HG03025 (cell line): Measurements from ENCODE around the gene CD8A.
"Not testable (repeated sequence)": the region's sequence is repeated elsewhere in the genome, so short reads cannot be mapped to it uniquely, and the experiment has no call there.

Experiments used
- ATAC-seq: cut with Tn5 transposase; IDR thresholded peaks from one replicate; pipeline ENCODE4 v1.9.1; 2021; ENCODE audit warnings: mild to moderate bottlenecking, moderate library complexity; ENCODE audit not compliant: unreplicated experiment, low FRiP score

Gene CD8A

GRCh38 chr2:86790676-86791572, at the start of gene CD8A:
CD8A (minus strand) TSS chr2:86790913; CDS start chr2:86790825, 88 bp downstream.
- ATAC-seq: no peak

GRCh38 chr2:86839871-86840548, 49.3 kb upstream of the CD8A start:
- not testable (repeated sequence) for ATAC-seq

- not testable (repeated sequence) for ATAC-seq
These were observed 48.7 kb upstream of the CD8A start for GRCh38 chr2:86839455-86839854.

- not testable (repeated sequence) for ATAC-seq
These were observed 47.0 kb upstream of the CD8A start for GRCh38 chr2:86837714-86838113.

DNA sequence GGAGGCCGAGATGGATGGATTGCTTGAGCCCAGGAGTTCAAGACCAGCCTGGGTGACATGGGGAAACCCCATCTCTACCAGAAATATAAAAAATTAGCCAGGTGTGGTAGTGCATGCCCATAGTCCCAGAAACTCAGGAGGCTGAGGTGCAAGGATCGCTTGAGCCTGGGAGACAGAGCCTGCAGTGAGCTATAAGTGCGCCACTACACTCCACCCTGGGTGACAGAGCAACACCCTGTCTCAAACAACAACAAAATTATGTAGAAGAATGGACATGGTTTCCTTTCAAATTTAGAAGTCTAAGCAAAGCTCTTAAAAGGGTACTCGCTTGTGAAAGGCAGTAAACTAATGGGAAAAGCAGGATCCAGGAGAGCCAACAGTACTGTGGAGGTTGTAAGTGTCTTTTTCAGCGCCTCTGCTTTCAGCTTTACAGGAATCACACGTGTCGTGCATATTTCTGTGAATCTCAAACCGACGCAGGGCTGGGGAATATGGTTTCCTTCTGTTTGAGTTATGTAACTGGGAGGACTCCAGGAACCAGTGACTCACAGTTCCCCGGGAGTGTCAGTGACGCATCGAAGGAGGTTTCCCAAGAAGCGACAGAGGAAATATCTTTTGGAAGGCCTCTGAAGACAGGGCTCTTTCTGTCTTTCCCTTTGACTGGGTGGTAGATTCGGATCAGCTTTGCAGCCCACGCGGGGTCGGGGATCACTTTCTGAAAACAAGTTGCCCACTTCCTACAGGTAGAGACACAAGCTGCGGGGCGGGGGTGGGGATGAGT, 46.4 kb upstream of the CD8A start:
- ATAC-seq: not testable (repeated sequence)

- ATAC-seq: not testable (repeated sequence)
These were observed 44.8 kb upstream of the CD8A start for GRCh38 chr2:86835548-86835889.

DNA sequence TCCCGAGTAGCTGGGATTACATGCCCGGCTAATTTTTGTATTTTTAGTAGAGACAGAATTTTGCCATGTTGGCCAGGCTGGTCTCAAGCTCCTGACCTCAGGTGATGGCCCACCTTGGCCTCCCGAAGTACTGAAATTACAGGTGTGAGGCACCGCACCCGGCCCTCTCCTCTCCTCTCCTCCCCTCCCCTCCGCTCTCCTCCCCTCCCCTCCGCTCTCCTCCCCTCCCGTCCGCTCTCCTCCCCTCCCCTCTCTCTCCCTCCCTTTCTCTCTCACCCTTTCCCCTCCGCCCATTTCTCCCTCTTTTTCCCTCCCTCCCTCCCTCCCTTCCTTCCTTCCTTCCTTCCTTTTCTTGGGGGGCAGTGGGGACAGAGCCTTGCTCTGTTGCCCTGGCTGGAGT, 42.6 kb upstream of the CD8A start:
- no peak for ATAC-seq

- ATAC-seq: no peak
These were observed 41.8 kb upstream of the CD8A start for GRCh38 chr2:86832334-86833096.

- no peak for ATAC-seq
These were observed 40.8 kb upstream of the CD8A start for GRCh38 chr2:86831537-86831936.

GRCh38 chr2:86826951-86827350, 36.2 kb upstream of the CD8A start:
- ATAC-seq: no peak

GRCh38 chr2:86825693-86826381, 35.1 kb upstream of the CD8A start:
- no peak for ATAC-seq

DNA sequence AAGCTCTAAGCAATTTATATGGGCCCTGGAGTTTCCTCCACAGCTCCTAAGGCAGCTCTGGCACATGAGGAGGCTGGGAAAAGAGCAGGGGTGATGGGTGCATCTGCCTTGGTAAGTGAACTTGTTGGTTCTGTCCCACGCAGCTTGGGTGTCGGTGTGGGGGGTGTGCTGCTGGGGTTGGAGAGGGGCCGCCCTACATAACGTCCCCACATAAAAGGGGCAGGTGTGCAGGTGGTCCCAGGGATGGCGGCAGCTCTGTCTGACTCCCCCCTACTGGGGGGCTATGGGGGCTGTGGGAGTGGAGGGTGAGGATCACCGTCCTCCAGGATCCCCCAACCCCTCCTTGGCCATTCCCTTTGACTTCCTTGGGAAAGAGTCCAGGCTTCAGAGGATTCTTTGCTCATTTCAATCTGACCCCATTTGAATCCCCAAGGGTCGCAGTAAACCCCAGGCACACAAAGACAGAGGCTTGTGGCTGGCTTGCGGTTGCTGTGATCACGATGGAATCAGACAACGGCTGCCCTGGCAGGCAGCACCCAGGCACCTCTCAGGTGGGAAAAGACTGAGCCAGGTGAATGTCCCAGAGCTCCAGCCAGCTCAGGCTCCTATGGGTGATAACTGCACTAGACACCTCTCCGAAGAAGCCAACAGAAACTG, 34.5 kb upstream of the CD8A start:
- ATAC-seq: no peak

GRCh38 chr2:86822668-86823345, 32.1 kb upstream of the CD8A start:
- no peak for ATAC-seq

DNA sequence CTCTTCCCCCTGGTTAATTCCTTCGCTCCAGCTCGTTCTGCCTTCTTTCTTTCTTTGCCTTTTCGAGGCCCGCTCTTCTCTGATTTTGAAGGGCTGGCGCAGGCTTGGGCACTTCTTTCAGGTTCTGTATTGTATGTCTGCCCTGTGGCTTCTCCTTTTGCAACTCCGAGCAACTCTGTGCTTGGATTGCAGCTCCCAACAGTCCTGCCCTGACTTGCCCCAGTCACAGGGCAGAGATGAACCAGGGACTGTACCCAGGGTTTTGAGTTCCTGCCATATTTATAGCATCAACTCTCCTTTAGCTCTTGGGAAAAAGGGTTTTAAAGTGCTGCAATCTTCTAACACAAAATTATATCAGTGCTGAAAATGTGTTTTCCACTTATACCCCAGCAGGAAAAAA, 31.1 kb upstream of the CD8A start:
- ATAC-seq: no peak

- ATAC-seq: no peak
These were observed 30.6 kb upstream of the CD8A start for GRCh38 chr2:86821306-86821705.

DNA sequence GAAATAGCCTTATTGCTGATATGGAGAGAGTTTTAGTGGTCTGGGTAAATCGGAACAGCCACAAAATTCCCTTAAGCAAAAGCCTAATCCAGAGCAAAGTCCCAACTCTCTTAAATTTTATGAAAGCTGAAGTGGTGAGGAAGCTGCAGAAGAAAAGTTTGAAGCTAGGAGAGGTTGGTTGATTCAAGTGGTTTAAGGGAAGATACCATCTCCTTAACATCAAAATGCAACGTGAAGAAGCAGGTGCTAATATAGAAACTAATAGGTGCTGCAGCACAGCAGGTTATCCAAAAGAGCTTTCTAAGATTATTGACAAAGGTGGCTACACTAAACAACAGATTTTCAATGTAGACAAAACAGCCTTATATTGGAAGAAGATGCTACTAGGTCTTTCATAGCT, 28.2 kb upstream of the CD8A start:
- ATAC-seq: no peak

DNA sequence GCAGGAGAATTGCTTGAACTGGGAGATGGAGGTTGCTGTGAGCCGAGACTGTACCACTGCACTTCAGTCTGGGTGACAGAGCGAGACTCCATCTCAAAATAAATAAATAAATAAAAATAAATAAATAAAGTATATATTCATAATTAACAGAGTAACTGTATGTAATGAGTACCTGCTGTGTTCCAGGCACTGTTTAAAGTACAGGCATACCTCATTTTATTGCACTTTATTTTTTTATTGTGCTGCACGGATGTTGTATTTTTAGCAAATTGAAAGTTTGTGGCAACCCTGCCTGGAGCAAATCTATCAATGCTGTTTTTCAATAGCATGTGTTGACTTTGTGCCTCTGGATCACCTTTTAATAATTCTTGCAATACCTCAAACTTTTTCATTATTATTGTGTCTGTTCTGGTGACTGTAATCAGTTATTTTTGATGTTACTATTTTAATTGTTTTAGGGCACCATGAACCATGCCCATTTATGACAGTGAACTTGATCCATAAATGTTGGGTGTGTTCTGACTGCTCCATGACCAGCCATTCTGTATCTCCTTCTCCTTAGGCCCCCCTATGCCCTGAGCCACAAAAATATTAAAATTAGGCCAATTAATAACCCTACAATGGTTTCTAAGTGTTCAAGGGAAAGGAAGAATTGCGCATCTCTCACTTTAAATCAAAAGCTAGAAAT, 27.5 kb upstream of the CD8A start:
- ATAC-seq: no peak

- no peak for ATAC-seq
These were observed 24.9 kb upstream of the CD8A start for GRCh38 chr2:86815611-86816010.
